Smooth muscle cell of the pulmonary artery (primary cell): ENCODE results near the gene HIC2. TPM values are rescaled to one million over a fixed set of nuclear protein-coding genes. Genes with fewer than 3 reads are reported as not detected.

ENCODE experiments used
- total RNA-seq: library from RNA; depleted of rRNA; stranded (reverse); fragments of >200 nt; gene quantifications from 2 replicates; pipeline ENCODE4 v1.2.3, GENCODE V29; 2014

Gene HIC2
- total RNA-seq = 3.3 and 3.8 TPM in 2 replicates

GRCh38 chr22:21417227-21417746, at the start of gene HIC2:
Gene HIC2, plus strand, starts transcription at chr22:21417371. Its CDS starts 25,461 bp downstream, at chr22:21442832.

GRCh38 chr22:21383701-21384467, 33.3 kb upstream of the HIC2 start, which contains the start of gene RIMBP3B:
Gene RIMBP3B, plus strand, starts transcription at chr22:21383751. Its CDS starts 108 bp downstream, at chr22:21383859.

GRCh38 chr22:21467337-21468193, 50.4 kb downstream of the HIC2 start, which contains the start of gene TMEM191C:
Gene TMEM191C, plus strand, starts transcription at chr22:21467387. Its CDS starts 73 bp downstream, at chr22:21467460.

Other genes with a start within 250 kb of the HIC2 start
- 0.20 and 0.23 TPM in 2 replicates for gene RIMBP3B, start 33.6 kb upstream of the HIC2 start, total RNA-seq
- 0.36 and 1.1 TPM in 2 replicates for gene TMEM191C, start 50.0 kb downstream of the HIC2 start, total RNA-seq
- gene RIMBP3C, start 134.1 kb downstream of the HIC2 start, total RNA-seq = 0.20 TPM in 1 of 2 replicates, not detected in the other
- gene UBE2L3, start 150.3 kb downstream of the HIC2 start, total RNA-seq = 22.9 and 24.6 TPM in 2 replicates
- gene YDJC, start 212.7 kb downstream of the HIC2 start, total RNA-seq = 8.5 and 12.9 TPM in 2 replicates
- gene CCDC116, start 215.4 kb downstream of the HIC2 start, total RNA-seq = 0.20 and 0.26 TPM in 2 replicates
- 20.9 and 22.8 TPM in 2 replicates for gene SDF2L1, start 224.9 kb downstream of the HIC2 start, total RNA-seq
- gene PPIL2, start 248.6 kb downstream of the HIC2 start, total RNA-seq = 20.3 and 24.8 TPM in 2 replicates